ENCODE measurements around the gene RBBP8NL. TPM values are rescaled to one million over a fixed set of nuclear protein-coding genes. Genes with fewer than 3 reads are reported as not detected.
"Not testable (repeated sequence)": the region's sequence is repeated elsewhere in the genome, so short reads cannot be mapped to it uniquely, and the experiment has no call there.

The RBBP8NL gene
- total and polyA plus RNA-seq, 2 donors, result 0.69 to 1.1 TPM

GRCh38 chr20:62426699-62427131 lies 624 bp downstream of the RBBP8NL start:
- Histone ChIP-seq H3K36me3 (ENCODE audit: insufficient read depth) (no peaks in the 10 kb centered on the region), H3K27ac (ENCODE audit: low read depth) (no peak overlapping the region), H3K4me1 (ENCODE audit: insufficient read depth) (no peaks in the 10 kb centered on the region), H3K4me3 (ENCODE audit: low read depth, low read length) (no peak overlapping the region)
- DNase-seq (ENCODE audit: extremely low spot score), result no peak
- 78% methylated on average over 22 of the region's 22 CpGs for WGBS

GRCh38 chr20:62426059-62426348 lies 1.3 kb downstream of the RBBP8NL start:
- 98% methylated on average over 4 of the region's 4 CpGs for WGBS
- not testable (repeated sequence) for H3K4me3 ChIP-seq (ENCODE audit: low read depth, low read length); H3K27ac ChIP-seq (ENCODE audit: low read depth); DNase-seq (ENCODE audit: extremely low spot score); H3K4me1 ChIP-seq (ENCODE audit: insufficient read depth); H3K36me3 ChIP-seq (ENCODE audit: insufficient read depth)

DNA sequence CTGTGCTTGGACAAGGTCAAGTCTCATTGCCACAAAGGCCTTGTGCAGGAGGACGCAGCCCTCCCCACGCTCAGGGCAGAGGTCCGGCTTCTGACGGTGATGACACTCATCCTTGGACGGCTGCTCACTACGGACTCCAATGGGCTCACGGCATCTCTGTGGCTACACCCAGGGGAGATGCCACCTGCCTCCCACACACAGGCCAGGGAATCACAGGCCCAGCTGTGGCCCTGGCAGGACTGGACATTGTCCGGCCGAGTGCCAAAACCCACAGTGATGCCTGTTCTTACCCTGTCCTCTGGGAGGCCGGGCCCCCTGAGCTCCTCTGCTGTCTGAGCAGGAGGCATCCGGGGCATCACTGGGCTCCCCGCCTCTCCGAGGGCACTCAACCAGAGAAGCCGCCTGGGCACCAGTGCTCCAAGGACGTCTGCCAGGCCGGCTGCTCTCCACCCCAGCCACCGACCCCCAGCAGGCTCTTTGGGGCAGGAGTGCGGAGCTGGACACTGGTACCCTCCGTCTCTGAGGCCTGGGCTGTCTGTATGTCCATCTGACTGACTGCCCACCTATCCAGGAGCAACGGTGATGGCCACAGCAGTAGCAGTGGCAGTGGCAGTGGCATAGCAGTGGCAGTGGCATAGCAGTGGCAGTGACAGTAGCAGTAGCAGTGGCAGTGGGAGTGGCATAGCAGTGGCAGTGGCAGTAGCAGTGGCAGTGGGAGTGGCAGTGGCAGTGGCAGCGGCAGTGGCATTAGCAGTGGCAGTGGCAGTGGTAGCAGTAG lies 1.9 kb downstream of the RBBP8NL start:
- DNase-seq (ENCODE audit: extremely low spot score), result no peak
- Histone ChIP-seq H3K4me3 (ENCODE audit: low read depth, low read length) (no peak overlapping the region), H3K27ac (ENCODE audit: low read depth) (no peak overlapping the region), H3K4me1 (ENCODE audit: insufficient read depth) (no peaks in the 10 kb centered on the region), H3K36me3 (ENCODE audit: insufficient read depth) (no peaks in the 10 kb centered on the region)
- WGBS, result 92% methylated on average over 21 of the region's 21 CpGs

GRCh38 chr20:62424249-62425107 lies 2.9 kb downstream of the RBBP8NL start:
- Histone ChIP-seq H3K4me1 (ENCODE audit: insufficient read depth) (no peaks in the 10 kb centered on the region), H3K36me3 (ENCODE audit: insufficient read depth) (no peaks in the 10 kb centered on the region), H3K4me3 (ENCODE audit: low read depth, low read length) (no peak overlapping the region), H3K27ac (ENCODE audit: low read depth) (no peak overlapping the region)
- no peak for DNase-seq (ENCODE audit: extremely low spot score)
- WGBS, result 77% methylated on average over 23 of the region's 23 CpGs

- no peak overlapping the region for H3K27ac ChIP-seq (ENCODE audit: low read depth)
- 53% methylated on average over 10 of the region's 10 CpGs for WGBS
These were observed 4.0 kb downstream of the RBBP8NL start for GRCh38 chr20:62423326-62423706.

DNA sequence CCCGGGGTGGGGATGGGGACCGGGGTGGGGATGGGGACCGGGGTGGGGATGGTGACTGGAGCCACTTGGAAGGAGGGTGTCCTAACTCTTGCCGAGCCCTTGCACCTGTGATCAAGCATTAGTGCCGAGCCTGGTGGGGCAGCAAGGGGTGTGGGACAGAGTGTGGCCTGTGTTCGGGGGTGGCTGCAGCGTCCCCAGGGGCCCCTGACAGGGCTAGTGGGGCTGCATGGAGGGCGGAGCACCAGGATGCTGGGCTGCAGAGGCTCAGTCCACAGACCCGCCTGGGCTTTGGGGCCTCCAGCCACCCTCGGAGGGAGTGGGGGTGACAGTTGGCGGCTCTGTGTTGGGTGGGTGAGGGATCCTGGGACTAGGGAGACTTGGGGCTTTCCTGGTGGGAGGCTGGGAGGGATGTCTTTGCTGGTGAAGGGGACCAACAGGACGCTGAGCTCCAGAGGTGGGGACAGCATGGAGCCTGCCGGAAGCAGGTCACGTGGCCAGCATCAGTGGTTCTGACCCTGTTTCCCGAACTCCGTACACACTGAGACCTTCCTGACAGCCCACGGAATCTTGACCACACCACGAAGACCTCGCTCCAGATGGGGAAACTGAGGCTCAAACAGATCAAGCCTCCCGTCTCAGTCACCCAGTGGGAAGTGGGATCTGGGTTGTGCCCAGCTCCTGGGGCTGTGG lies 4.6 kb downstream of the RBBP8NL start:
- Histone ChIP-seq H3K4me3 (ENCODE audit: low read depth, low read length) (no peak overlapping the region), H3K36me3 (ENCODE audit: insufficient read depth) (no peaks in the 10 kb centered on the region), H3K27ac (ENCODE audit: low read depth) (no peak overlapping the region), H3K4me1 (ENCODE audit: insufficient read depth) (no peaks in the 10 kb centered on the region)
- WGBS, result 87% methylated on average over 20 of the region's 20 CpGs
- DNase-seq (ENCODE audit: extremely low spot score), result no peak

More at GRCh38 chr20:62423326-62423706, 4.0 kb downstream of the RBBP8NL start:
- Histone ChIP-seq H3K4me3 (ENCODE audit: low read depth, low read length) (no peak overlapping the region), H3K4me1 (ENCODE audit: insufficient read depth) (no peaks in the 10 kb centered on the region), H3K36me3 (ENCODE audit: insufficient read depth) (no peaks in the 10 kb centered on the region)
- DNase-seq (ENCODE audit: extremely low spot score), result no peak

GRCh38 chr20:62421716-62421990 lies 5.7 kb downstream of the RBBP8NL start:
- DNase-seq (ENCODE audit: extremely low spot score), result no peak
- 88% methylated on average over 6 of the region's 6 CpGs for WGBS
- H3K4me3 ChIP-seq (ENCODE audit: low read depth, low read length), result no peak overlapping the region
- H3K27ac ChIP-seq (ENCODE audit: low read depth), result no peak overlapping the region
- H3K36me3 ChIP-seq (ENCODE audit: insufficient read depth), result no peaks in the 10 kb centered on the region
- H3K4me1 ChIP-seq (ENCODE audit: insufficient read depth), result no peaks in the 10 kb centered on the region

GRCh38 chr20:62420846-62421715 lies 6.3 kb downstream of the RBBP8NL start:
- no peaks in the 10 kb centered on the region for H3K4me1 ChIP-seq (ENCODE audit: insufficient read depth)
- no peak for DNase-seq (ENCODE audit: extremely low spot score)
- WGBS, result 90% methylated on average over 24 of the region's 24 CpGs
- no peaks in the 10 kb centered on the region for H3K36me3 ChIP-seq (ENCODE audit: insufficient read depth)
- H3K4me3 ChIP-seq (ENCODE audit: low read depth, low read length), result no peak overlapping the region
- no peak overlapping the region for H3K27ac ChIP-seq (ENCODE audit: low read depth)

DNA sequence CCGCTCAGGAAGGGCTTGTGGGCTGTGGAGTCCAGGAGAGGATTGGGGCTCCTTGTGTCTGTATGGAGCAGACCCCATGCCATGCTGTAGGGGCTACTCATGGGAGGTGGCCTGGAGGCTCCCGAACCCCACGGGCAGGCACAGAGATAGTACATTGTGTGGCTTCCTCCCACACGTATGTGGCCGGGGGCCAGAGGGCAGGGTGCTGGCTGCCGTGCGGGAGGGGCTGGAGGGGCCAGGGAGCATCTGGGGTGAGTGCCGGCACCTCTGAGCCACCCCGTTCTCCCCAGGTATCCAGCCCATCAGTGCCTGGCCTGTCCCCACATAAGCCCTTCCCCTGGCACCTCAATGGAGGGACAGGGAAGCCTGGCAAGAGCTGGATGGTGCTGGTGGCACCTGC lies 7.6 kb downstream of the RBBP8NL start:
- Histone ChIP-seq H3K4me1 (ENCODE audit: insufficient read depth) (no peaks in the 10 kb centered on the region), H3K4me3 (ENCODE audit: low read depth, low read length) (no peak overlapping the region), H3K36me3 (ENCODE audit: insufficient read depth) (no peaks in the 10 kb centered on the region), H3K27ac (ENCODE audit: low read depth) (no peak overlapping the region)
- WGBS, result 78% methylated on average over 9 of the region's 9 CpGs
- DNase-seq (ENCODE audit: extremely low spot score), result no peak

DNA sequence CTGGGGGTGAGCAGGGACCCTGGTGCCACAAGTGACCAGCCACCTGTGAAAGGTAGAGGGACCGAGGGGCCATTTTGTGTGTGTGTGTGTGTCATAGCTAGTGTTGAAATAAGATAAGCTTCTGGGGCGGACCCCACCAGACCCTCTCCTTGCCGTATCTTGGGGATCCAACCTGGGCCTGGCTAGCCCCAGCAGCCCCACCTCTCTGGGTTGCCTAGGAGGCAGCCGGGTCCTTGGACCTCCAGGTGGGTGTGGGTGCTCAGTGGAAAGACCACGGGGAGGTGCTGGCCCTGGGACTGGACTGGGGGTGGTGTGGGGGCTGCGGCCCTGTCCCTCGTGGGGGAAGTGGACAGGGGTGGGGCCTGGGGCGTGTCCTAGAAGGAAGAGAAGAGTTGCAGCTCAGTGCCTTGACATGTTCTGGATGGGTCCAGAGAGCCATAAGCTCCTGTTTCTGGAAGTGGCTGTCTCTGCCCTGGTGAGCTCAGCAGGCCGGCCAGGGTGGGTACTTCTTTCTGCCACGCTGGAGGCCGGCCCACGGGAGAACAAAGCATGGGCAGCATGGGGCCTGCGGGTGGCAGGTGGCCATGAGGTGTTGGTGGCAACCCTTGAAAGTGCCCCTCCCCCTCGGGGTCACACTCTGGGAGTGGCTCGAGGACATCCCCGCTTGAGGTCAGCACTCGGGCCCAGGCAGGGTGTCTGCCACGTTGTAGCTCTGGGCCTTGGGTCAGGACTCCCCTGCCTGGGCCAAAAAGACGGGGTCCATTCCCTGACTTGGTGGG lies 8.4 kb downstream of the RBBP8NL start:
- no peak for DNase-seq (ENCODE audit: extremely low spot score)
- WGBS, result 85% methylated on average over 19 of the region's 19 CpGs
- H3K36me3 ChIP-seq (ENCODE audit: insufficient read depth), result no peaks in the 10 kb centered on the region
- no peaks in the 10 kb centered on the region for H3K4me1 ChIP-seq (ENCODE audit: insufficient read depth)
- H3K4me3 ChIP-seq (ENCODE audit: low read depth, low read length), result no peak overlapping the region
- no peak overlapping the region for H3K27ac ChIP-seq (ENCODE audit: low read depth)

- 80% methylated on average over 25 of the region's 25 CpGs for WGBS
- DNase-seq (ENCODE audit: extremely low spot score), result no peak
These were observed 9.2 kb downstream of the RBBP8NL start for GRCh38 chr20:62417981-62418708.

More at GRCh38 chr20:62417981-62418708, 9.2 kb downstream of the RBBP8NL start:
- Histone ChIP-seq H3K4me1 (ENCODE audit: insufficient read depth) (no peaks in the 10 kb centered on the region), H3K27ac (ENCODE audit: low read depth) (no peak overlapping the region), H3K4me3 (ENCODE audit: low read depth, low read length) (no peak overlapping the region), H3K36me3 (ENCODE audit: insufficient read depth) (no peaks in the 10 kb centered on the region)

Data from urinary bladder (tissue), 4 donors.